A549 (cell line): Measurements from ENCODE around the gene MADD.

Source experiments
- CTCF ChIP-seq: fragments of >200 bp; sonication (Bioruptor Twin); formaldehyde crosslinking; IDR thresholded peaks from 3 replicates; pipeline ENCODE4 v1.5.1; 2016
- PBX3 ChIP-seq: IDR thresholded peaks from 2 replicates; pipeline ENCODE4 v1.6.1; 2012
- POLR2A ChIP-seq: IDR thresholded peaks from 2 replicates; pipeline ENCODE4 v1.6.1; 2012; ENCODE audit warnings: mild to moderate bottlenecking, low read length
- ZC3H11A ChIP-seq: fragments of 450-650 bp; IDR thresholded peaks from 2 replicates; pipeline ENCODE4 v1.6.1; 2014; ENCODE audit warnings: antibody characterized with exemption, mild to moderate bottlenecking

GRCh38 chr11:47324520-47324919 lies 54.6 kb downstream of the MADD start:
- TF ChIP-seq CTCF, result no peak
- TF ChIP-seq PBX3, result no peak
- TF ChIP-seq ZC3H11A, result no peak
- TF ChIP-seq POLR2A, result no peak
